Common myeloid progenitor, CD34-positive (primary cell): Measurements from ENCODE around the gene CAND2.
"Not testable (repeated sequence)": the region's sequence is repeated elsewhere in the genome, so short reads cannot be mapped to it uniquely, and the experiment has no call there.

ENCODE experiments used
- CTCF ChIA-PET: fragments of 350-600 bp; sonication (Branson Sonifier 250); formaldehyde crosslinking; loops from one replicate; lab custom pipeline; 2021; ENCODE audit warnings: antibody characterized with exemption; lab: Charles Lee
- POLR2A ChIA-PET: fragments of 350-600 bp; sonication (Branson Sonifier 250); formaldehyde crosslinking; loops from one replicate; lab custom pipeline; 2021; ENCODE audit warnings: antibody characterized with exemption; lab: Charles Lee
- DNase-seq, 3 donors: peaks; one replicate each; pipeline versions ENCODE4 v3.0.0 to v3.0.0-alpha.2; 2013
- H3K27ac ChIP-seq, 2 experiments: 1 replicate in 1 of 2; 2 replicates in 1 of 2; pipeline ENCODE4 v1.7.0; 2013; ENCODE audit warnings: inconsistent platforms in 2 of 2, low read length in 2 of 2, mild to moderate bottlenecking in 2 of 2, low read depth in 1 of 2, moderate library complexity in 1 of 2; ENCODE audit not compliant: severe bottlenecking in 2 of 2, insufficient read depth in 1 of 2, poor library complexity in 1 of 2
- H3K27me3 ChIP-seq, 5 experiments: replicated peaks in 2 of 5; 1 replicate in 3 of 5; 2 replicates in 2 of 5; pipeline versions ENCODE4 v1.6.1 to v1.7.0; 2013; ENCODE audit warnings: low read length in 4 of 5, mild to moderate bottlenecking in 2 of 5, moderate library complexity in 2 of 5, inconsistent platforms in 1 of 5; ENCODE audit not compliant: insufficient read depth in 5 of 5, control insufficient read depth in 4 of 5
- H3K36me3 ChIP-seq, 4 experiments: 1 replicate in 2 of 4; 2 replicates in 2 of 4; pipeline versions ENCODE4 v1.6.1 to v1.7.0; 2013; ENCODE audit warnings: low read length in 3 of 4, control low read depth in 1 of 4, mild to moderate bottlenecking in 1 of 4; ENCODE audit not compliant: control insufficient read depth in 4 of 4, insufficient read depth in 4 of 4
- H3K4me1 ChIP-seq, 4 experiments: 1 replicate in 3 of 4; 2 replicates in 1 of 4; pipeline versions ENCODE4 v1.6.1 to v1.7.1; 2013; ENCODE audit warnings: low read length in 3 of 4, mild to moderate bottlenecking in 3 of 4, control low read depth in 1 of 4, inconsistent platforms in 1 of 4, moderate library complexity in 1 of 4; ENCODE audit not compliant: control insufficient read depth in 4 of 4, insufficient read depth in 4 of 4; ENCODE audit errors: control extremely low read depth in 1 of 4
- H3K4me3 ChIP-seq, 7 experiments: 1 replicate in 4 of 7; 2 replicates in 3 of 7; pipeline versions ENCODE4 v1.5.1 to v1.7.0; 2013; ENCODE audit warnings: mild to moderate bottlenecking in 7 of 7, low read length in 6 of 7, moderate library complexity in 6 of 7, inconsistent platforms in 2 of 7, low read depth in 2 of 7, control low read depth in 1 of 7; ENCODE audit not compliant: insufficient read depth in 4 of 7, control insufficient read depth in 1 of 7; ENCODE audit errors: extremely low read depth in 1 of 7
- H3K9me3 ChIP-seq, 5 experiments: 1 replicate in 4 of 5; 2 replicates in 1 of 5; pipeline versions ENCODE4 v1.6.1 to v1.7.1; 2013; ENCODE audit warnings: low read length in 4 of 5, mild to moderate bottlenecking in 2 of 5, inconsistent platforms in 1 of 5, low read depth in 1 of 5, moderate library complexity in 1 of 5; ENCODE audit not compliant: control insufficient read depth in 4 of 5, insufficient read depth in 2 of 5; ENCODE audit errors: control extremely low read depth in 1 of 5
- WGBS: methylation state at CpG from one replicate; pipeline ENCODE4 v1.1.5; 2013; ENCODE audit not compliant: insufficient coverage; 5-methylcytosine and 5-hydroxymethylcytosine counted together

Gene CAND2

GRCh38 chr3:12878758-12879157, 82.3 kb downstream of the CAND2 start:
- POLR2A ChIA-PET, H3K9me3 ChIP-seq, DNase-seq, H3K27me3 ChIP-seq, H3K4me3 ChIP-seq, H3K36me3 ChIP-seq: not testable (repeated sequence)
- CTCF ChIA-PET: interaction anchor here (1.1 to 2.1 kb wide), 4 partner anchors 11 to 105 kb away, joined by 3 to 8 read pairs (median 4); no protein-coding TSS in a partner anchor
- Histone ChIP-seq H3K4me1 (peaks cover 0 to 20% (median 19%) of the 10 kb centered on the region in 4 experiments), H3K27ac (peak overlapping the region in 1 of 2 experiments; percentile 22)
- WGBS: 0% methylated on average over 1 of the region's 2 CpGs

- ChIA-PET POLR2A (no interaction called here), CTCF (interaction anchor here (0.8 to 2.1 kb wide), 5 partner anchors 10 to 105 kb away, joined by 3 to 8 read pairs (median 4); no protein-coding TSS in a partner anchor)
- DNase-seq: no peak
- Histone ChIP-seq H3K4me1 (peaks cover 0 to 20% (median 19%) of the 10 kb centered on the region in 4 experiments), H3K27ac (no peak overlapping the region), H3K27me3 (no peaks in the 10 kb centered on the region), H3K36me3 (no peaks in the 10 kb centered on the region), H3K4me3 (no peak overlapping the region), H3K9me3 (no peaks in the 10 kb centered on the region)
- WGBS: 96% methylated on average over 5 of the region's 5 CpGs
Measured at GRCh38 chr3:12879191-12879815, 82.8 kb downstream of the CAND2 start.

GRCh38 chr3:12881858-12882257, 85.4 kb downstream of the CAND2 start:
- POLR2A ChIA-PET, H3K4me3 ChIP-seq, H3K9me3 ChIP-seq, H3K27me3 ChIP-seq, H3K36me3 ChIP-seq, H3K27ac ChIP-seq, DNase-seq: not testable (repeated sequence)
- CTCF ChIA-PET: interaction anchor here (1.3 to 2.2 kb wide), 2 partner anchors 10 to 13 kb away, joined by 3 to 5 read pairs; no protein-coding TSS in a partner anchor
- WGBS: 100% methylated on average over 11 of the region's 12 CpGs
- peaks cover 3 to 21% (median 15%) of the 10 kb centered on the region in 4 experiments for H3K4me1 ChIP-seq

- Histone ChIP-seq H3K9me3 (no peaks in the 10 kb centered on the region), H3K27ac (no peak overlapping the region), H3K4me1 (peaks cover 3 to 18% (median 15%) of the 10 kb centered on the region in 4 experiments), H3K4me3 (no peak overlapping the region), H3K27me3 (no peaks in the 10 kb centered on the region), H3K36me3 (no peaks in the 10 kb centered on the region)
- DNase-seq: no peak
- POLR2A ChIA-PET: no interaction called here
- WGBS: 95% methylated on average over 55 of the region's 62 CpGs
- CTCF ChIA-PET: interaction anchor here (1.3 to 3.6 kb wide), 3 partner anchors 9 to 15 kb away, joined by 3 to 16 read pairs (median 5); no protein-coding TSS in a partner anchor
Measured at GRCh38 chr3:12882336-12883310, 86.1 kb downstream of the CAND2 start.

GRCh38 chr3:12884186-12884680, 87.8 kb downstream of the CAND2 start:
- 91% methylated on average over 7 of the region's 15 CpGs for WGBS
- ChIA-PET CTCF (interaction anchor here (1.3 to 3.6 kb wide), 3 partner anchors 8 to 14 kb away, joined by 3 to 16 read pairs (median 5); no protein-coding TSS in a partner anchor), POLR2A (no interaction called here)
- no peak for DNase-seq
- Histone ChIP-seq H3K27ac (no peak overlapping the region), H3K4me1 (peaks cover 3 to 8% (median 8%) of the 10 kb centered on the region in 4 experiments), H3K4me3 (no peak overlapping the region), H3K27me3 (no peaks in the 10 kb centered on the region), H3K36me3 (no peaks in the 10 kb centered on the region), H3K9me3 (no peaks in the 10 kb centered on the region)
